ENCODE data around the gene SERPINA7.
"Not testable (repeated sequence)": the region's sequence is repeated elsewhere in the genome, so short reads cannot be mapped to it uniquely, and the experiment has no call there.

The SERPINA7 gene, protein sequence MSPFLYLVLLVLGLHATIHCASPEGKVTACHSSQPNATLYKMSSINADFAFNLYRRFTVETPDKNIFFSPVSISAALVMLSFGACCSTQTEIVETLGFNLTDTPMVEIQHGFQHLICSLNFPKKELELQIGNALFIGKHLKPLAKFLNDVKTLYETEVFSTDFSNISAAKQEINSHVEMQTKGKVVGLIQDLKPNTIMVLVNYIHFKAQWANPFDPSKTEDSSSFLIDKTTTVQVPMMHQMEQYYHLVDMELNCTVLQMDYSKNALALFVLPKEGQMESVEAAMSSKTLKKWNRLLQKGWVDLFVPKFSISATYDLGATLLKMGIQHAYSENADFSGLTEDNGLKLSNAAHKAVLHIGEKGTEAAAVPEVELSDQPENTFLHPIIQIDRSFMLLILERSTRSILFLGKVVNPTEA

DNA sequence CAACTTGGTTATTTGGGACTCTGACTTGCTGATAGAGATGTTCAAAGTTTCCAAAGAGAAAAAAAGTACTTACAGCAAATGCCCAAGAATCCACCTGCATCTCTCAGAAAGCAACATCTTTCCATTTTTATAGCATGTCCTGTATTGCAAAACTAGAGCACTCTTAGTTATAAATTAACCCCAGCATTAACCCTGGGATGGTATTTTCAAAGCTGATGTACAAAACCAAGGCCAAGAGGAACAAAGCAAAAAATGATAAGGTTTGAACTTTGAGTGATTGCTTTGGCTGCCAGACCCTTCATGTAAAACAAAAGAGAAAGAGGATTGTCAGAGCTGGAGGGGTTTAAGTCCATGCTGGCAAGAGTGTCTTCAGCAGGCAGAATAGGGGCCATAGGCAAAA is at the start of gene SERPINA7:
TSS of gene SERPINA7 (minus strand) at position 103 of the 400 bp plus-strand sequence. CDS start 1,669 bp downstream, outside the sequence.
- DNase-seq, result no peak

GRCh38 chrX:106069048-106069447 is 30.5 kb upstream of the SERPINA7 start:
- no peak for DNase-seq

DNA sequence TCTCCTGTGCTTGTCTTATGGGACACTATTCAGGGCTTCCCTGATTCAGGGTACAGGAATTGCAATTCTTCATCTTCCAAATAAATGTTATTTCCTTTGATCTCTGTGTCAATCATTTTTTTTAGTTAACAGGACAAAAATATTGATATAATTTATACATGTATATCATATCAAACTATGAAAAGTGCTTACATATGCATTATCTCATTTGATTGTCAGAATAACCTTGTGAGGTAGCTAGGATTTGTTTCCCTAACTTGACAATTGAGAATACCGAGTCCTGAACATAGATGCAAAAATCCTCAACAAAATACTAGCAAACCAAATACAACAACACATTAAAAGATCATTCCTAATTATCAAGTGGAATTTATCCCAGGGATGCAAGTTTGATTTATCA is 11.5 kb upstream of the SERPINA7 start:
- DNase-seq, result no peak

DNA sequence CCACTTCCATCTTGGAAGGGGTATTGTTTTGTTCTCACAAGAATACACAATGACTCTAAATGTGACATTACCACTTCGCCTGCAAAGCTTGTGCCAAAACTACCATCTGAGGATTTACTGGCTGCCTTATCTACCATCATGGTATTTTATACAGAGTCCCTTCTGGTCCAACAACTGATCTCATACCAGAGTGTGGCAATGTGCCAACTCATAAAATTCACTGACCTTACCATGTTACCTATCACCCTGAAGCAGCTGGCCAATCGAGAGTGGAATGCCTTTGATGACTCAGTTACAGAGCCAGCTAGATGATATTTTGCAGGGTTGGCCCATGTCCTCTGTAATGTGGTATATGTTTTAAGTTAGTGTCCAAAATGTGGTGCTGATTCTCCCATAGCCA is 3.8 kb upstream of the SERPINA7 start:
- DNase-seq, result no peak

DNA sequence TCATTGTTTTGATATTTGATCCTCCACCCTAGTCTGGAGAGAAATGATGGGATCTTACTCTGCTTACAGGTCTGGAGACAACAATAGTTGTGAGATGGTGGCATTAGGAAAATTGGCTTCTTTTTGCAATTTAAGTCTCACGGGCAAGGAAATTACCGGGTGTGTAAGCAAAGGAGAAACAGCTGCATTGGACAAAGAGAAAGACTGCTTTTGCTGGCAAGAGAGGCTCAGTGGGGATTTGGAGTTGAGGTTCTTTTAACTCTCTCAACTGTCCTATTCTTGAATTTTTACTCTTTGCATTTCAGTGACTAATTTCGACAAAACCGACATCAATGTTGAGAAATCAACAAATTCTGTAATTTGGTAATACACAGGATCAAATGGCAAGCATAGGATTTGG is 2.3 kb upstream of the SERPINA7 start:
- DNase-seq, result no peak

GRCh38 chrX:106039920-106040319 is 1.4 kb upstream of the SERPINA7 start:
- no peak for DNase-seq

GRCh38 chrX:106037835-106038473 is 573 bp downstream of the SERPINA7 start:
- DNase-seq, result no peak

DNA sequence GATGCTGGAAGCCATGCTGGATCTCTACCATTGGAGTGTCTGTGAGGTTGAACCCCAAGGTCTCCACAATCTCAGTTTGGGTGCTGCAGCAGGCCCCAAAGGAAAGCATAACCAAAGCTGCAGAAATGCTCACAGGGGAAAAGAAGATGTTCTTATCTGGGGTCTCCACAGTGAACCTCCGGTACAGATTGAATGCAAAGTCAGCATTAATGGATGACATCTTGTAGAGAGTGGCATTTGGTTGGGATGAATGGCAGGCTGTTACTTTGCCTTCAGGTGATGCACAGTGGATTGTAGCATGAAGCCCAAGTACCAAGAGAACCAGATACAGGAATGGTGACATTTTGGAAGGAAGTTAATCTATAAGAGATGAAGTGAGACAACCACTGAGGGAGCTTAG is 1.8 kb downstream of the SERPINA7 start:
- DNase-seq, result no peak

- DNase-seq, result no peak
These were observed 3.5 kb downstream of the SERPINA7 start for GRCh38 chrX:106035064-106035463.

- no peak for DNase-seq
These were observed 14.6 kb downstream of the SERPINA7 start for GRCh38 chrX:106023947-106024346.

GRCh38 chrX:106022238-106022637 is 16.3 kb downstream of the SERPINA7 start:
- DNase-seq, result no peak

GRCh38 chrX:106014119-106014775 is 24.3 kb downstream of the SERPINA7 start:
- no peak for DNase-seq

- no peak for DNase-seq
These were observed 29.4 kb downstream of the SERPINA7 start for GRCh38 chrX:106009145-106009544.

DNA sequence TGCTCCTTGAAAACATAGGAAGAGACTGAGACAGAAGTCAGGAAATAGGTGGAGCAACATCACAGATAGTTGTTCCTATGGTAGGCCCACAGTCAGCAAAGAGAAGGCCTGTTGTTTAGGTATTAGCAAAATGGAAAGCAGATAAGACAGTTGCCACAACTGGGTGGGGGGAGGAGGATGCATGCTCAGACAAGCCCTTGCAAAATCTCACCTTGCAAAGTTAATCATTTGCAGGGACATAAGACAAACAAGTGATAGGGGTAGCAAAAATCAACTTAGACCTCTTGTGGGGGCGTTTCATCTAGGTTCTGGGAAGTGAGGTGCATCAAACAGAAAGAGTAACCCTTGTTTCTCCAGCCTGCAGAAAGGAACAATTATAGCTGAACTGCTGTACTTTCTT is 30.7 kb downstream of the SERPINA7 start:
- DNase-seq, result no peak

DNA sequence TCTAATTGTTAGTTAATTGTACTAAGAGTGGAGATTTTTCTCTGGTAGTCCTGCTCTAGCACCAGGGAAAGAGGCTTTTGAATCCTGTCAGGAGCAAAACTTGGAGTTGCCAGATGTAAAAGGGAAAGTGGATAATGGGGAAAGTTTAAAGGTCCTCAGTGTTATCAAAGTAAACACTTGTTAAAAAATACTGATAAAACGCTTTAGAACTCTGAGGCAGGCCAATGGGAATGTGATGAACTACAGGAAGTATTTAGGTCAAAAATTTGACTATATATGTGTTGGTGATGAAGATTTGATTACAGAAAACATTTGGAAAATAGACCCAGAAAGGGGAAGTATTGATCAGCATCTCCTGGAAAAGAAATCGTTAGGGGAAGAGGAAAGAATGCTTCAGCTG is 32.8 kb downstream of the SERPINA7 start:
- DNase-seq, result no peak

DNA sequence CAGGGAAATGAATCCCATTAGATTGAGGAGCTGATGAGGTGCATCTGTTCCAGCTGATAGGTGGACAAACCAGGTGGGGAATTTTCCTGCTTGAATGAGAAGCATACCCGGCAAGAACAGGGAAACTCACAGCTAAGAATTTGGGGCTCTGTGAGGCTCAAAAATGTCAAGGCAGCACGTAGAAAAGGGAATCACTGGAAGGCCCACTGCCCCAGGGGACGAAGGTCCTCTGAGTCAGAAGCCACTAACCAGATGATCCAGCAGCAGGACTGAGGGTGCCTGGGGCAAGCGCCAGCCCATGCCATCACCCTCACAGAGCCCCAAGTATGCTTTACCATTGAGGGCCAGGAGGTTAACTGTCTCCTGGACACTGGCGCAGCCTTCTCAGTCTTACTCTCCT is 37.9 kb downstream of the SERPINA7 start:
- not testable (repeated sequence) for DNase-seq

GRCh38 chrX:106000203-106000602 is 38.3 kb downstream of the SERPINA7 start:
- no peak for DNase-seq

GRCh38 chrX:105999294-105999693 is 39.2 kb downstream of the SERPINA7 start:
- DNase-seq, result no peak

DNA sequence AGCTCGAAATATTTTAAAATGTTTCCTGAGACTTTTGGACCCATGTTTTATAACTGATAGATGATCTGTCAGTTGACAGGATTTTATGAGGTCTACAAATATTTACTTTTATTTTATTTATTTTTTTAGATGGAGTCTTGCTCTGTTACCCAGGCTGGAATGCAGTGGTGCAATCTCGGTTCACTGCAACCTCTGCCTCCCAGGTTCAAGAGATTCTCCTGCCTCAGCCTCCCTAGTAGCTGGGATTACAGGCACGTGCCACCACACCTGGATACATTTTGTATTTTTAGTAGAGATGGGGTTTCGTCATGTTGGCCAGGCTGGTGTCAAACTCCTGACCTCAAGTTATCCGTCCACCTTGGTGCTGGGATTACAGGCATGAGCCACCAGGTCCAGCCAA is 50.0 kb downstream of the SERPINA7 start:
- not testable (repeated sequence) for DNase-seq

All from hematopoietic multipotent progenitor cell treated with erythropoietin and hydrocortisone succinate and interleukin-3 and kit ligand, for 8 days (in vitro differentiated cells).